ENCODE results near the gene SLC7A8.

GRCh38 chr14:23215421-23215820 is 32.0 kb upstream of the SLC7A8 start:
- TF ChIP-seq CTCF (IDR thresholded peaks at IDR 0.05): no peak
- TF ChIP-seq POLR2AphosphoS5 (IDR thresholded peaks at IDR 0.05): no peak
- no peak for TF ChIP-seq POLR2A (IDR thresholded peaks at IDR 0.05)
- no peak for TF ChIP-seq EP300 (IDR thresholded peaks at IDR 0.05)

Measured in suprapubic skin (tissue), 4 donors.